PC-9 (cell line): ENCODE results near the gene ERCC1. TPM values are rescaled to one million over a fixed set of nuclear protein-coding genes. Genes with fewer than 3 reads are reported as not detected.

Experiments used
- Bru-seq: library from RNA; stranded (reverse); fragments of 400-500 nt; gene quantifications from one replicate; lab custom pipeline; 2021; lab: Mats Ljungman, UMichigan
- BruChase-seq, 2 experiments: library from RNA; stranded (reverse); fragments of 400-500 nt; gene quantifications; one replicate each; lab custom pipeline; 2021; lab: Mats Ljungman, UMichigan
- BruUV-seq: library from RNA; stranded (reverse); fragments of 400-500 nt; replicated peaks from 2 replicates; lab custom pipeline; 2021; lab: Mats Ljungman, UMichigan
- CTCF ChIA-PET: fragments of 300-600 bp; sonication (Branson Sonifier 250); formaldehyde crosslinking; loops from one replicate; lab custom pipeline; 2022; ENCODE audit warnings: antibody characterized with exemption; lab: Charles Lee
- POLR2A ChIA-PET: fragments of 300-600 bp; sonication (Branson Sonifier 250); formaldehyde crosslinking; loops from one replicate; lab custom pipeline; 2022; ENCODE audit warnings: antibody characterized with exemption; ENCODE audit not compliant: unreplicated experiment; lab: Charles Lee
- DNase-seq, 2 experiments: peaks; one replicate each; pipeline versions ENCODE4 v3.0.0 to v3.0.0-alpha.2; 2015 to 2022; ENCODE audit warnings: mixed read lengths in 1 of 2
- H2AFZ ChIP-seq: fragments of 200-600 bp; sonication (generic); 2 replicates; pipeline ENCODE4 v1.8.1; 2017; ENCODE audit warnings: antibody characterized with exemption
- H3F3A ChIP-seq: fragments of 200-600 bp; sonication (generic); 2 replicates; pipeline ENCODE4 v1.8.1; 2017; ENCODE audit warnings: antibody characterized with exemption, mild to moderate bottlenecking, low read depth; ENCODE audit not compliant: insufficient read depth
- H3K27ac ChIP-seq: fragments of 200-600 bp; sonication (generic); 2 replicates; pipeline ENCODE4 v1.6.1; 2016; ENCODE audit warnings: mixed run types
- H3K27me3 ChIP-seq: fragments of 200-600 bp; sonication (generic); 2 replicates; pipeline ENCODE4 v1.6.1; 2016; ENCODE audit warnings: low read depth, mixed run types; ENCODE audit not compliant: insufficient read depth
- H3K36me3 ChIP-seq: fragments of 200-600 bp; sonication (generic); 2 replicates; pipeline ENCODE4 v1.6.1; 2016; ENCODE audit warnings: low read depth, mixed run types
- H3K4me1 ChIP-seq: fragments of 200-600 bp; sonication (generic); replicated peaks from 2 replicates; pipeline ENCODE4 v1.6.1; 2016; ENCODE audit warnings: mixed run types; ENCODE audit not compliant: insufficient read depth
- H3K4me2 ChIP-seq: fragments of 200-600 bp; sonication (generic); 2 replicates; pipeline ENCODE4 v1.6.1; 2017; ENCODE audit warnings: mixed run types
- H3K4me3 ChIP-seq: fragments of 200-600 bp; sonication (generic); 2 replicates; pipeline ENCODE4 v1.6.1; 2016; ENCODE audit warnings: mixed run types
- H3K79me2 ChIP-seq: fragments of 200-600 bp; sonication (generic); 2 replicates; pipeline ENCODE4 v1.6.1; 2017; ENCODE audit warnings: low read depth, mixed run types
- H3K9me2 ChIP-seq: fragments of 200-600 bp; sonication (generic); 2 replicates; pipeline ENCODE4 v1.8.1; 2017; ENCODE audit warnings: mild to moderate bottlenecking; ENCODE audit not compliant: insufficient read depth
- H3K9me3 ChIP-seq: fragments of 200-600 bp; sonication (generic); 2 replicates; pipeline ENCODE4 v1.8.1; 2016; ENCODE audit warnings: low read depth; ENCODE audit not compliant: insufficient read depth
- H4K20me1 ChIP-seq: fragments of 200-600 bp; sonication (generic); 2 replicates; pipeline ENCODE4 v1.8.1; 2017; ENCODE audit not compliant: insufficient read depth
- CTCF ChIP-seq: fragments of 200-600 bp; sonication (generic); conservative IDR thresholded peaks from 2 replicates; pipeline ENCODE4 v1.6.1; 2017; ENCODE audit warnings: mixed run types, antibody characterized with exemption, mild to moderate bottlenecking, moderate library complexity
- EZH2 ChIP-seq: fragments of 200-600 bp; sonication (generic); IDR thresholded peaks from 2 replicates; pipeline ENCODE4 v1.8.0; 2017; ENCODE audit warnings: antibody characterized with exemption, low read depth
- intact Hi-C: fragments of 100-400 bp; cut with micrococcal nuclease; formaldehyde crosslinking; loops from one replicate; pipeline ENCODE4 v1.10.0; 2022; ENCODE audit not compliant: unreplicated experiment
- long read RNA-seq: library from polyadenylated mRNA; stranded (forward); transcript quantifications from one replicate; pipeline ENCODE4 v2.0.0, GENCODE V29; 2022
- total RNA-seq: library from RNA; stranded (reverse); gene quantifications from 2 replicates; pipeline ENCODE4 v1.2.3, GENCODE V29; 2021

ERCC1 gene
- 102 and 138 TPM in 2 replicates for total RNA-seq
- percentile 56 among the genes with signal in this experiment for Bru-seq, nascent RNA
- BruChase-seq, experiment 1, labeled RNA remaining after a 2-hour chase, result percentile 53 among the genes with signal in this experiment
- BruChase-seq, experiment 2, labeled RNA remaining after a 6-hour chase, result percentile 60 among the genes with signal in this experiment
- long read RNA-seq, transcript ERCC1-208 (10 exons, 1,453 nt), result minor isoform, 14 of 145 reads
- long read RNA-seq, transcript ERCC1-202 (10 exons, 3,828 nt), result major isoform, 18 of 145 reads
- long read RNA-seq, transcript ERCC1-201 (8 exons, 1,278 nt), result minor isoform, 6 of 145 reads
- long read RNA-seq, partial matches to known transcripts, result 57 of 145 reads
- long read RNA-seq, other reads (novel, unspliced or antisense), result 41 of 145 reads

- TF ChIP-seq EZH2 (no peak), CTCF (no peak)
- peaks cover 39% of the 10 kb centered on the region for H3K4me1 ChIP-seq
- H3K4me3 ChIP-seq, result peak within 1 kb of the TSS; percentile 77
- peaks cover 24% of the 10 kb centered on the region for H3K79me2 ChIP-seq
- POLR2A ChIA-PET, result interaction anchor here (0.6 to 0.9 kb wide), 2 partner anchors 20 to 68 kb away, joined by 4 to 6 read pairs; no protein-coding TSS in a partner anchor
- H3K27ac ChIP-seq, result peak within 1 kb of the TSS; percentile 99
- H3K9me3 ChIP-seq, result no peaks in the 10 kb centered on the region
- peaks cover 5% of the 10 kb centered on the region; the same call in 1 of the 2 replicates for H3K36me3 ChIP-seq
- H3K4me2 ChIP-seq, result peak within 1 kb of the TSS; percentile 92
- peak; percentile 97 to 99 for DNase-seq
- BruUV-seq, result TSS peak; percentile 76
- H3K27me3 ChIP-seq, result no peaks in the 10 kb centered on the region
- intact Hi-C loops, result loop anchor here (1.0 to 5.0 kb wide), 2 partner anchors 18 to 344 kb away; partner anchors contain the start of genes PPP1R13L and SIX5
- no peaks in the 10 kb centered on the region for H3K9me2 ChIP-seq
- H4K20me1 ChIP-seq, result no peaks in the 10 kb centered on the region
- CTCF ChIA-PET, result no interaction called here
- peak within 1 kb of the TSS; percentile 72 for H2AFZ ChIP-seq
- peaks cover 47% of the 10 kb centered on the region for H3F3A ChIP-seq
These were observed at the start of gene ERCC1 for GRCh38 chr19:45423589-45424190. Gene ERCC1, minus strand, starts transcription at chr19:45423917. Its CDS starts 543 bp downstream, at chr19:45423374.

- Histone ChIP-seq H3K36me3 (no peaks in the 10 kb centered on the region), H3K4me2 (no peak overlapping the region), H3K27me3 (no peaks in the 10 kb centered on the region), H4K20me1 (no peaks in the 10 kb centered on the region), H3K4me1 (peaks cover 22% of the 10 kb centered on the region), H3K4me3 (no peak overlapping the region), H3K79me2 (no peaks in the 10 kb centered on the region), H3F3A (peaks cover 40% of the 10 kb centered on the region), H2AFZ (no peak overlapping the region), H3K9me2 (no peaks in the 10 kb centered on the region), H3K27ac (no peak overlapping the region), H3K9me3 (no peaks in the 10 kb centered on the region)
- CTCF ChIA-PET, result interaction anchor here (0.6 kb wide), 1 partner anchor 12 kb away, joined by 4 read pairs; no protein-coding TSS in a partner anchor
- intact Hi-C loops, result no loop called here
- TF ChIP-seq EZH2, result no peak
- TF ChIP-seq CTCF, result no peak
- BruUV-seq, result no TSS peak
- no peak for DNase-seq
- POLR2A ChIA-PET, result no interaction called here
These were observed 49.6 kb upstream of the ERCC1 start for GRCh38 chr19:45473367-45473681.

- no peak for DNase-seq
- intact Hi-C loops, result no loop called here
- ChIA-PET POLR2A (no interaction called here), CTCF (interaction anchor here (0.6 kb wide), 1 partner anchor 12 kb away, joined by 4 read pairs; no protein-coding TSS in a partner anchor)
- H3K27me3 ChIP-seq, result no peaks in the 10 kb centered on the region
- H4K20me1 ChIP-seq, result no peaks in the 10 kb centered on the region; the same call in 1 of the 2 replicates
- peaks cover 22% of the 10 kb centered on the region for H3K4me1 ChIP-seq
- H2AFZ ChIP-seq, result no peak overlapping the region
- H3F3A ChIP-seq, result peaks cover 38% of the 10 kb centered on the region
- no peaks in the 10 kb centered on the region for H3K36me3 ChIP-seq
- no peaks in the 10 kb centered on the region for H3K9me2 ChIP-seq
- no peaks in the 10 kb centered on the region for H3K9me3 ChIP-seq
- H3K4me3 ChIP-seq, result no peak overlapping the region
- no TSS peak for BruUV-seq
- H3K27ac ChIP-seq, result no peak overlapping the region
- TF ChIP-seq CTCF, result no peak
- H3K79me2 ChIP-seq, result no peaks in the 10 kb centered on the region
- H3K4me2 ChIP-seq, result no peak overlapping the region
These were observed 49.0 kb upstream of the ERCC1 start for GRCh38 chr19:45472563-45473366.
